ENCODE results near the gene TENM3.

DNA sequence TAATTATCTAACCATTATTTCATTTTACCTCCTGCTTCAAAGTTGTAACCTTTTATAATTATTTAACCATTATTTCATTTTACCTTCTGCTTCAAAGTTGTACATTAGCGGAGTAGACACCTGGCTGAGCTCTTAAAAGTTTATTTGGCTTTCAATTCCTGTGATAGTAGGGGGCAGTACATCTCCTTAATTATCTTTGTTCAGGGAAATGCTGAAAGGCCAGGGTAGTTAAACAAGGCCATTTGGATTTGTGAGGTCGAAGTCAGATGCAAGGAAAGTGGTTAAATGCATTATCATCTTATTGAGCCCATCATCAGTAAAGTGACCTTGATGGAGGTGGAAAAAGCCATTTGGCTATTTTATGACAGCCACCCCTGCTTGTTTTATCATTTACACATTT lies 210.6 kb downstream of the TENM3 start:
- no peak for TF ChIP-seq GABPB1 (CRISPR knock-in tag; IDR thresholded peaks at IDR 0.05)
- TF ChIP-seq, protein P1, sequence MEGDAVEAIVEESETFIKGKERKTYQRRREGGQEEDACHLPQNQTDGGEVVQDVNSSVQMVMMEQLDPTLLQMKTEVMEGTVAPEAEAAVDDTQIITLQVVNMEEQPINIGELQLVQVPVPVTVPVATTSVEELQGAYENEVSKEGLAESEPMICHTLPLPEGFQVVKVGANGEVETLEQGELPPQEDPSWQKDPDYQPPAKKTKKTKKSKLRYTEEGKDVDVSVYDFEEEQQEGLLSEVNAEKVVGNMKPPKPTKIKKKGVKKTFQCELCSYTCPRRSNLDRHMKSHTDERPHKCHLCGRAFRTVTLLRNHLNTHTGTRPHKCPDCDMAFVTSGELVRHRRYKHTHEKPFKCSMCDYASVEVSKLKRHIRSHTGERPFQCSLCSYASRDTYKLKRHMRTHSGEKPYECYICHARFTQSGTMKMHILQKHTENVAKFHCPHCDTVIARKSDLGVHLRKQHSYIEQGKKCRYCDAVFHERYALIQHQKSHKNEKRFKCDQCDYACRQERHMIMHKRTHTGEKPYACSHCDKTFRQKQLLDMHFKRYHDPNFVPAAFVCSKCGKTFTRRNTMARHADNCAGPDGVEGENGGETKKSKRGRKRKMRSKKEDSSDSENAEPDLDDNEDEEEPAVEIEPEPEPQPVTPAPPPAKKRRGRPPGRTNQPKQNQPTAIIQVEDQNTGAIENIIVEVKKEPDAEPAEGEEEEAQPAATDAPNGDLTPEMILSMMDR (IDR thresholded peaks at IDR 0.05) = no peak
- TF ChIP-seq, protein P2, sequence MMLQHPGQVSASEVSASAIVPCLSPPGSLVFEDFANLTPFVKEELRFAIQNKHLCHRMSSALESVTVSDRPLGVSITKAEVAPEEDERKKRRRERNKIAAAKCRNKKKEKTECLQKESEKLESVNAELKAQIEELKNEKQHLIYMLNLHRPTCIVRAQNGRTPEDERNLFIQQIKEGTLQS (CRISPR knock-in tag; conservative IDR thresholded peaks at IDR 0.05) = no peak
- TF ChIP-seq CREM (CRISPR knock-in tag; IDR thresholded peaks at IDR 0.05) = no peak
- no peak for TF ChIP-seq TEAD4 (CRISPR knock-in tag; IDR thresholded peaks at IDR 0.05)
- TF ChIP-seq, protein P3, sequence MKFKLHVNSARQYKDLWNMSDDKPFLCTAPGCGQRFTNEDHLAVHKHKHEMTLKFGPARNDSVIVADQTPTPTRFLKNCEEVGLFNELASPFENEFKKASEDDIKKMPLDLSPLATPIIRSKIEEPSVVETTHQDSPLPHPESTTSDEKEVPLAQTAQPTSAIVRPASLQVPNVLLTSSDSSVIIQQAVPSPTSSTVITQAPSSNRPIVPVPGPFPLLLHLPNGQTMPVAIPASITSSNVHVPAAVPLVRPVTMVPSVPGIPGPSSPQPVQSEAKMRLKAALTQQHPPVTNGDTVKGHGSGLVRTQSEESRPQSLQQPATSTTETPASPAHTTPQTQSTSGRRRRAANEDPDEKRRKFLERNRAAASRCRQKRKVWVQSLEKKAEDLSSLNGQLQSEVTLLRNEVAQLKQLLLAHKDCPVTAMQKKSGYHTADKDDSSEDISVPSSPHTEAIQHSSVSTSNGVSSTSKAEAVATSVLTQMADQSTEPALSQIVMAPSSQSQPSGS (CRISPR knock-in tag; IDR thresholded peaks at IDR 0.05; ENCODE audit: borderline replicate concordance, low read depth) = no peak
- TF ChIP-seq FOXK1 (CRISPR knock-in tag; IDR thresholded peaks at IDR 0.05) = no peak
- no peak for TF ChIP-seq ZNF317 (CRISPR knock-in tag; IDR thresholded peaks at IDR 0.05; ENCODE audit: borderline replicate concordance, low read depth)
- TF ChIP-seq, protein P4, sequence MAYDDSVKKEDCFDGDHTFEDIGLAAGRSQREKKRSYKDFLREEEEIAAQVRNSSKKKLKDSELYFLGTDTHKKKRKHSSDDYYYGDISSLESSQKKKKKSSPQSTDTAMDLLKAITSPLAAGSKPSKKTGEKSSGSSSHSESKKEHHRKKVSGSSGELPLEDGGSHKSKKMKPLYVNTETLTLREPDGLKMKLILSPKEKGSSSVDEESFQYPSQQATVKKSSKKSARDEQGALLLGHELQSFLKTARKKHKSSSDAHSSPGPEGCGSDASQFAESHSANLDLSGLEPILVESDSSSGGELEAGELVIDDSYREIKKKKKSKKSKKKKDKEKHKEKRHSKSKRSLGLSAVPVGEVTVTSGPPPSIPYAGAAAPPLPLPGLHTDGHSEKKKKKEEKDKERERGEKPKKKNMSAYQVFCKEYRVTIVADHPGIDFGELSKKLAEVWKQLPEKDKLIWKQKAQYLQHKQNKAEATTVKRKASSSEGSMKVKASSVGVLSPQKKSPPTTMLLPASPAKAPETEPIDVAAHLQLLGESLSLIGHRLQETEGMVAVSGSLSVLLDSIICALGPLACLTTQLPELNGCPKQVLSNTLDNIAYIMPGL (CRISPR knock-in tag; IDR thresholded peaks at IDR 0.05) = no peak
